ENCODE measurements around the gene OTULINL.

The OTULINL gene

GRCh38 chr5:14644623-14645237, 63.1 kb downstream of the OTULINL start:
- no peak for ATAC-seq (replicated peaks)
- DNase-seq = no peak
- no peaks in the 10 kb centered on the region for H3K36me3 Mint-ChIP-seq
- no peak overlapping the region for H3K27ac Mint-ChIP-seq
- H3K4me3 Mint-ChIP-seq = no peak overlapping the region
- H3K9me3 Mint-ChIP-seq = no peaks in the 10 kb centered on the region
- H3K27me3 Mint-ChIP-seq = peaks cover 26 to 31% of the 10 kb centered on the region in 2 donors
- H3K4me1 Mint-ChIP-seq = no peaks in the 10 kb centered on the region

- H3K27me3 Mint-ChIP-seq = peaks cover 8 to 14% of the 10 kb centered on the region in 2 donors
Measured at GRCh38 chr5:14650052-14650451, 68.5 kb downstream of the OTULINL start.

GRCh38 chr5:14655146-14655741, 73.7 kb downstream of the OTULINL start:
- DNase-seq (no peak), ATAC-seq (replicated peaks) (peak in 1 of 2 donors; percentile 33)
- Mint-ChIP-seq H3K27me3 (no peaks in the 10 kb centered on the region), H3K27ac (peak overlapping the region; percentile 76), H3K9me3 (no peaks in the 10 kb centered on the region), H3K36me3 (peaks cover 2 to 7% of the 10 kb centered on the region in 2 donors), H3K4me3 (no peak overlapping the region), H3K4me1 (peaks cover 21 to 23% of the 10 kb centered on the region in 2 donors)

More at GRCh38 chr5:14650052-14650451, 68.5 kb downstream of the OTULINL start:
- Mint-ChIP-seq H3K4me1 (peaks cover 6 to 7% of the 10 kb centered on the region in 2 donors), H3K9me3 (no peaks in the 10 kb centered on the region), H3K4me3 (no peak overlapping the region), H3K36me3 (peaks cover 0 to 2% of the 10 kb centered on the region in 2 donors), H3K27ac (peak overlapping the region; percentile 15)
- DNase-seq (no peak), ATAC-seq (replicated peaks) (no peak)

GRCh38 chr5:14656898-14657297, 75.3 kb downstream of the OTULINL start:
- no peak for DNase-seq
- Mint-ChIP-seq H3K4me1 (peaks cover 26 to 29% of the 10 kb centered on the region in 2 donors), H3K4me3 (no peak overlapping the region), H3K9me3 (no peaks in the 10 kb centered on the region), H3K36me3 (peaks cover 3 to 20% of the 10 kb centered on the region in 2 donors), H3K27me3 (no peaks in the 10 kb centered on the region), H3K27ac (peak overlapping the region; percentile 84)
- ATAC-seq (replicated peaks) = peak; percentile 45 to 49

- no peak for DNase-seq
- no peak for ATAC-seq (replicated peaks)
- Mint-ChIP-seq H3K27me3 (no peaks in the 10 kb centered on the region), H3K4me3 (no peak overlapping the region), H3K27ac (peak overlapping the region; percentile 87), H3K36me3 (peaks cover 5 to 33% of the 10 kb centered on the region in 2 donors), H3K4me1 (peaks cover 40 to 43% of the 10 kb centered on the region in 2 donors), H3K9me3 (no peaks in the 10 kb centered on the region)
Measured at GRCh38 chr5:14659821-14660607, 78.4 kb downstream of the OTULINL start.

- DNase-seq (no peak), ATAC-seq (replicated peaks) (no peak)
- Mint-ChIP-seq H3K27me3 (no peaks in the 10 kb centered on the region), H3K4me1 (peaks cover 37 to 44% of the 10 kb centered on the region in 2 donors), H3K36me3 (peaks cover 5 to 35% of the 10 kb centered on the region in 2 donors), H3K27ac (peak overlapping the region; percentile 87), H3K9me3 (no peaks in the 10 kb centered on the region), H3K4me3 (peak overlapping the region; percentile 7 to 23)
Measured at GRCh38 chr5:14660833-14661232, 79.2 kb downstream of the OTULINL start.
